ENCODE results near the gene PPM1D. TPM values are rescaled to one million over a fixed set of nuclear protein-coding genes. Genes with fewer than 3 reads are reported as not detected.

The PPM1D gene
- total RNA-seq, 1 donor = 15.5 TPM

DNA sequence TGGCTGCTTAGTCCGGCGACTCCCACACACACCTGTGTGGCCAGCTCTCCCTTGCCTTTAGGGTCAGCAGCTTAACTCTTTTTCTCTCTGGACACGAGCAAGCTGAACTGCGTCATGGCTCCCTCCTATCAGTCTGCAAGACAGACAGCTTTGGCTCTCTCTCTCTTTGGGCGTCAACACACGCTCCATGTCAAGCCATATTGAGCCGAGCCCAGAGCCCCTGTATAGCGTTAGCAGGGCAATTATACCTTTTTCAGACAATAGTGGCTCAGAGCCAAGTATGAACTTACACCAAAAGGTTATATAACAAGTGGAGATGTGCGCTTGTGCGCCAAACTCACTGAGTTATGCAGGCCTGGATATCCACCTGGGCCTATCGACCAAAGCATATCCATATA is 39.1 kb upstream of the PPM1D start:
- no peak for DNase-seq (ENCODE audit: low read depth)
- no peak overlapping the region for H3K4me3 ChIP-seq (ENCODE audit: low read depth, low read length)
- TF ChIP-seq, protein P1, sequence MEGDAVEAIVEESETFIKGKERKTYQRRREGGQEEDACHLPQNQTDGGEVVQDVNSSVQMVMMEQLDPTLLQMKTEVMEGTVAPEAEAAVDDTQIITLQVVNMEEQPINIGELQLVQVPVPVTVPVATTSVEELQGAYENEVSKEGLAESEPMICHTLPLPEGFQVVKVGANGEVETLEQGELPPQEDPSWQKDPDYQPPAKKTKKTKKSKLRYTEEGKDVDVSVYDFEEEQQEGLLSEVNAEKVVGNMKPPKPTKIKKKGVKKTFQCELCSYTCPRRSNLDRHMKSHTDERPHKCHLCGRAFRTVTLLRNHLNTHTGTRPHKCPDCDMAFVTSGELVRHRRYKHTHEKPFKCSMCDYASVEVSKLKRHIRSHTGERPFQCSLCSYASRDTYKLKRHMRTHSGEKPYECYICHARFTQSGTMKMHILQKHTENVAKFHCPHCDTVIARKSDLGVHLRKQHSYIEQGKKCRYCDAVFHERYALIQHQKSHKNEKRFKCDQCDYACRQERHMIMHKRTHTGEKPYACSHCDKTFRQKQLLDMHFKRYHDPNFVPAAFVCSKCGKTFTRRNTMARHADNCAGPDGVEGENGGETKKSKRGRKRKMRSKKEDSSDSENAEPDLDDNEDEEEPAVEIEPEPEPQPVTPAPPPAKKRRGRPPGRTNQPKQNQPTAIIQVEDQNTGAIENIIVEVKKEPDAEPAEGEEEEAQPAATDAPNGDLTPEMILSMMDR (IDR thresholded peaks at IDR 0.05; ENCODE audit: insufficient read depth, low read depth, low read length) = no peak

DNA sequence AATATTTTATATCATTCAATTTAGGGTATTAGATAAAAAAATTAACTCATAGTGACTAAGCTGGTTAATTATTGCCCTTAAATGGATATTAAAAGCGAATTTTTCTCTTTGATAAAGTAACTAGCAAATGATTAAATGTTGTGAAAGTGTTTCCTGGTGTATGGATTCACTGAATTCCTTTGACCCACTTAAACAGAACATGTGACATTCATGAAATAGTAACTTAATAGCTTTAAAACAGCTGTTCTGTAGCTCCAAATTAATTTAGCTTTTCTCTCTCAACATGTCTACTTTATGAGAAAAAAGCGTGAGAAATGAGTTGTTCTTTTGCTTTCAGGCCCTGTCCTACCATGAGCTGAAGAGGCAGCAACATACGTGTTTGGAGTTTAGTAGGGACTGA is 37.6 kb upstream of the PPM1D start:
- TF ChIP-seq, protein P1 (IDR thresholded peaks at IDR 0.05; ENCODE audit: insufficient read depth, low read depth, low read length) = no peak
- DNase-seq (ENCODE audit: low read depth) = peak; percentile 25
- H3K4me3 ChIP-seq (ENCODE audit: low read depth, low read length) = no peak overlapping the region

DNA sequence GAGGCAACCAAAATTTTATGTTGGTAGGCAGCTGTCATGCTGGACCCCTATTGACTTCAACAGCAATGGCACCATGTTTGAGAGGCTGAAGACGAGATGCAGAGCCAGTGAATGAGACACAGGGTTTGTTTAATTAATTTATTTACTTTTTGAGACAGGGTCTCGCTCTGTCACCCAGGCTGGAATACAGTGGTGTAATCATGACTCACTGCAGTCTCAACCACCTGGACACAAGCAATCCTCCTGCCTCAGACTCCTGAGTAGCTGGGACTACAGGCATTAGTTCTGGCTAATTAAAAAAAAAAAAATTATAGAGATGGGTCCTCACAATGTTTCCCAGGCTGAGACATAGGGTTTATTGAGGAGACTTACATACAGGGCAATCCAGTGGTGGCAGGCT is 36.2 kb upstream of the PPM1D start:
- no peak overlapping the region for H3K4me3 ChIP-seq (ENCODE audit: low read depth, low read length)
- TF ChIP-seq, protein P1 (IDR thresholded peaks at IDR 0.05; ENCODE audit: insufficient read depth, low read depth, low read length) = no peak
- DNase-seq (ENCODE audit: low read depth) = no peak

DNA sequence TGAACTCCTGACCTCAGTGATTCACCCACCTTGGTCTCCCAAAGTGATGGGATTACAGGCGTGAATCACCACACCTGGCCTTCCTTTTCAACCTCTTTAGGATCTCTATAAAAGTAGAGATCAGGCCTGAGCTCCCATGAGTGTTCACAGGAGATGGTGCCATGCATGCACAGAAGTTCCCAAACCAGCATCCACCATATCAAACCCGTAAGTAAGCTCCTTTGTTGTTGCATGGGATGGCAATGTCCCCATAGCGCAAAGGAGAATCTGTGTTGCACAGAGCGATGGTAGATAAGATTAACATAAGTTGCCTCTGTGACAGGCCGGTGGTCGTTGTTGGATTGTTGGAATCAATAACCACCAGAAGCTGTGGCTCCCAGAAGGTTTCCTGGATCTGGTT is 34.8 kb upstream of the PPM1D start:
- H3K4me3 ChIP-seq (ENCODE audit: low read depth, low read length) = no peak overlapping the region
- no peak for DNase-seq (ENCODE audit: low read depth)
- TF ChIP-seq, protein P1 (IDR thresholded peaks at IDR 0.05; ENCODE audit: insufficient read depth, low read depth, low read length) = no peak

DNA sequence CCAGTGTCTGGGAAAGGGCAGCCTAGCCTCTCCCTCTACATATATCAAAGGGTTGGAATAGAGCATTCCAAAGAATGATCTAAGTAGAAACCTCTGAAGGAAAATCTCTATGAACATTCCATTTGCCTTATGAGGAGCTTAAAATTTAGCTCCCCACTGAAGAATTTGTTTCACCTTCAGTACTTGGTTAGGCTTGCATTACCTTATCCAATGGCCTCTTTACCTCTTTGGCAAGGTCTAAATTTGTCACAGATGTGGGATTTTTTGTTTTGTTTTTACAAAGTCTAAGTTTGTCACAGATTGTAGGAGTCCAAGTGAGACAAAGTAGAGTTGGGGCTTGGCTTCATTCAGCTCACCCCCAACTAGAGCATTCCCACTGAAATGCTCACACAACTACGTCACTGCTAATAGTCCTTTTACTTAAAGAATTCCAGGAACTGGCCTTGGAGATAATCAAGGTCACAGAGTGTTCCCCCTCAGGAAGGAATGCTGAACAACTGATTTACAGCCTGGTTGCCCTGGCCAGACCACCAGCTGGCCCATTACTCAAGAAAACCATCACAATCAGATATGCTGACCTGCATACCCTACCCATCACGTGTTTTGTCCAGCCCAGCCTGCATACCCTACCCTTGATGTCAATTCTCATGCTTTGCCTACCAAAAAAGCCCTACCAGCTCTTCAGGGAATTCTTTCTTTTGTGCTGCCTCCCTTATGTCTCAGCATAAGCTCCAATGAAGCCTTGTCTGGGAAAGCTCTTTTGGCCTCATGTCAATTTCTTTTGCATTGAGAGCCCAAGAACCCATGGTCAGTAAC is 26.5 kb upstream of the PPM1D start:
- DNase-seq (ENCODE audit: low read depth) = peak; percentile 98
- TF ChIP-seq, protein P1 (IDR thresholded peaks at IDR 0.05; ENCODE audit: insufficient read depth, low read depth, low read length) = peak; percentile 24
- no peak overlapping the region for H3K4me3 ChIP-seq (ENCODE audit: low read depth, low read length)

DNA sequence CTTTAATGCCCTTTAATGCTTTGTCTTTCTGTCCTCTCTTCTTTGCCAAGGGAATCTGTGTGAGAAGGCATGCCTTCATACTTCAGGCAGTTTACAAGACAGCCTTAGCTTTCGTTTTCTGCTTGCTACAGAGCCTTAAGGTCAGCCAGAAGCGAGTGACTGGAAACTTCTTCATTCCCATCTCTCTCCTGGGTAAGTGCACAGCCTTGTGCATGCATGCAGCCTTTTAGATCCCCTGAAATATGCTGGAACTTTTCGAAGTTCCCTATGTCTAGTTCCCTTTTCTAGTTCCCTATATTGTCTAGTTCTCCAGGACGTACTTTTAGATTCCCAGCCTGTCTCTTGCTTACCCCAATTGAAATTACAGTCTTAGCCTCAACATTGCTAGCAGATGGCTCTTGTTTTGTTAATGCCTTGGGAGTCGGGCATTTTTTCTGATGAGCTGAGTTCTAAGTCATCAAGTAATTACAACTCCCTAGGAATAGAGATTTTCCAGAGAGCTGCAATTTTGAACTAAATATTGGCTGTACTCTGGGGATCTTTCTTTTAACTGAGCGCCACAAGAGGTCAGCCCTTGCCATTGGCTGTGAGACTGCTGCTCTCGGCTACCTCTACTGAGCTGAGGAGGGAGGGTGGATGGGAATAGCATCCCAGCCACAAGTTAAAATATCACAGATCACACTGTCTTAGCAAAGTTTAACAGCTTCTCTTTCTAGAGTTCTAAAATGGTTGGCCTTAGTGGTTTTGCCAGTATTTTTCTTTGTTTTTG is 22.7 kb upstream of the PPM1D start:
- H3K4me3 ChIP-seq (ENCODE audit: low read depth, low read length) = peak overlapping the region; percentile 48
- TF ChIP-seq, protein P1 (IDR thresholded peaks at IDR 0.05; ENCODE audit: insufficient read depth, low read depth, low read length) = peak; percentile 11
- peak; percentile 88 for DNase-seq (ENCODE audit: low read depth)

Measured in fibroblast of villous mesenchyme (primary cell).